Measurements from ENCODE around the gene DLX5.

Gene DLX5

DNA sequence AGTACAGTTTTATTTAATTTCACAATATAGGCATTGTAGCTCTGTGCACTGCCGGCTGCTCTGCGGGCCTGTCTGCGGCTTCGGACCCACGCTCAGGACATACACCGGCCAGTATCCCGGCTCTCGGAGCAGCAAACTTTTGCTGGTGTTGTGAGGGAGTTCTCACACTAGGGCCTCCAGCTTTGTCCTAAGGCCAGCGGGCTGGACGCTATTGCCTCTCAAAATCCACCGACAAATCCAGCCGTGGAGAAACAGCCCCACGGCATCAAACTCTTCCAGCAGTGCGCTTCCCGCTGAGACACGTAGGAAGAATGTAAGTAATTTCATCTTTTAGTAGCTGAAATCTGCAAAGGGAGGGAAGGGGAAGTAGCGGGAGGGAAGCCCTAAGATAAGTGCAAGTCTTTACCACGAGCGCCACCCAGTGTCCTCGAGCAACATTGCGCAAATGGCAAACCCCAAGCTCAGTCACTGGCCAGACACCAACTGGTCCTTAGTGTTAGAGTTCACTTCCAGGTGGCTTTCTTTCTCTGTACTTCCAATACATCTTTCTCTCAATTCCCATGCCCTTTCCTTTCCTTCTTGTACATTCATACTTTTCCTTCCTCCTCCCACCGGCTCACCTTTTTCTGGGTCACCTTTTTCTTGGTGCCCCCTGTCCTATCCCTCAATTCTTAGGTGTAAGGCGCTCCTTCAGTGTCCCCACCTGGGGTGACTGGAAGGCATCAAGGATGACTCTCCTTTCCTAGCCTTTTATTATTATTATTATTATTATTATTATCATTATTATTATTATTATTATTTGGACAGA lies 3.0 kb upstream of the DLX5 start:
- peak overlapping the region; percentile 62 for H3K4me3 ChIP-seq
- no peaks in the 10 kb centered on the region for H3K36me3 ChIP-seq (ENCODE audit: insufficient read depth, low read length)
- no peak for TF ChIP-seq EZH2 (IDR thresholded peaks at IDR 0.05)
- no peak for TF ChIP-seq FOXP2 (optimal IDR thresholded peaks at IDR 0.05; ENCODE audit: control extremely low read depth, extremely low read length, insufficient read depth)
- TF ChIP-seq POLR2AphosphoS5 (IDR thresholded peaks at IDR 0.05; ENCODE audit: borderline replicate concordance, low read depth, low read length): no peak
- peak; percentile 66 for DNase-seq (ENCODE audit: low read depth, low spot score)
- no peak overlapping the region for H3K27ac ChIP-seq
- H3K9me3 ChIP-seq (ENCODE audit: low read depth, low read length): no peaks in the 10 kb centered on the region
- no peak overlapping the region for H3K9ac ChIP-seq (ENCODE audit: insufficient read length)

DNA sequence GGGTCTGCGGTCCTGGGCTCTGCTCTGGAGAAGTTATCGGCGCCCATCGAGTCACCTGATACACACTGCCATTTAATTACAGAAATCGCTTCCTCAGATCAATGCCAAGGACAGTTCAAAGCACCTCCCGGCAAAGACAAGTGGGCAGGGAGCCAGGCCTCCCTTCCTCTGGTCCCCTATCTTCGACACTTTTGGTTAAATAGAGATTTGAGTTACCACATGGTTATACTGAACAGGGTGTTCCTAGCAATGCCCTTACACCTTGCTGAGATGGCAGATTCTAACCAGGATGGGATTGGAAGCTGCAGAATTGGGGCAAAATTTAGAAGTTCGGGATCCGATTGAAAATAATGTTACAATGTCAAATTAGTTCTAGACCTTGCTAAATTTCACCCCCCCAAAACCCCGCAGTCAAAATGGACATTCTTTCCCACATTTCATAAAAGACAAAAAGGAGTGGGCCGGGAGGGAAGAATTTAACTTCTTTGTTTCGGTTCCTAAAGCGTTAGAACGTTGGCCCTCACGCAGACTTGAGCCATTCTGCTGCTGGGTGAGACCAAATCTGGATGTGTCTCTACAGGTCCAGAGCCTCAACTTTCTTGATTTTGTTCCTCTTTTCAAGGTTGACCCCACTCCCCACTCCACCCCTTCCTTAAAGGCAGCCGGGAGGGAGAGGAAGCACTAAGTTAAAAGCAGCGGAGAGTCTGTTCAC lies 2.2 kb upstream of the DLX5 start:
- TF ChIP-seq FOXP2 (optimal IDR thresholded peaks at IDR 0.05; ENCODE audit: control extremely low read depth, extremely low read length, insufficient read depth) (no peak), POLR2AphosphoS5 (IDR thresholded peaks at IDR 0.05; ENCODE audit: borderline replicate concordance, low read depth, low read length) (no peak), EZH2 (IDR thresholded peaks at IDR 0.05) (no peak)
- Histone ChIP-seq H3K36me3 (ENCODE audit: insufficient read depth, low read length) (no peaks in the 10 kb centered on the region; the same call in 1 of the 2 replicates), H3K4me3 (peak overlapping the region; percentile 62), H3K9ac (ENCODE audit: insufficient read length) (no peak overlapping the region), H3K9me3 (ENCODE audit: low read depth, low read length) (no peaks in the 10 kb centered on the region), H3K27ac (no peak overlapping the region)
- no peak for DNase-seq (ENCODE audit: low read depth, low spot score)

DNA sequence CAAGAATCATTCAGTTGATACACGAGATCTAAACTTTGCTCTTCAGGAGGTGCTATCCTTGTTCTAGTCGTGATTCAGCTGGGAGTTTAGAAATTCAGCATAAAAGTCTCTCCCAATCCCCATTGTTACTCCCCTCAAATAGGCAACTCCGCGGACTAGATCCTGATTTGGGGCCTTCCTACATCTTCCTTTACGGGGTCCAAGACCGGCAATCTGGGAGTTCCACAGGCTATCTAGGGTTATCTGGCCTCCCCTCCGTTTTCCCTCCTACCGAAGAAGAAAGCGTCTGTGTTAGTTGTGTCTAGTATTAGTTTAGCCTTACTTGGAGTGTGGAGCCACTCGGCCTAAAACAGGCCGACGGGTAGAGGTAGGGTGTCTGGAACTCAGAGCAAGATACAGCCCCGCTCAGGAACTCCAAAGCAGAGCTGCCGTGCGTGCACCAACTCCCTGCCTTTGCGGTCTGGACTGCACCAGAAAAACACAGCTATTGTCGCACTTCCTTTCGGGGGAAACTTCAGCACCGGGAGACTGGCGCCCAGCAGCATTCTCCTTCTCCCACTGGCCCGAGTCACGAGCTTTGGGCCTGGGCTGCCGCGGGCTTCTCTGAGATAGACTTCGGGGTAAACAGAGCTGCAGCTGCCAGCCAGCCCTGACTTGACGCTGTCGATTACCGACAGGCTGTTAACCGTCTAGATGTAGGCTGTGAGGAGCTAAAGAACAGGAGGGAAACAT lies 1.5 kb upstream of the DLX5 start:
- H3K9ac ChIP-seq (ENCODE audit: insufficient read length): no peak overlapping the region
- no peak overlapping the region for H3K4me3 ChIP-seq
- no peak for DNase-seq (ENCODE audit: low read depth, low spot score)
- H3K9me3 ChIP-seq (ENCODE audit: low read depth, low read length): no peaks in the 10 kb centered on the region
- H3K36me3 ChIP-seq (ENCODE audit: insufficient read depth, low read length): no peaks in the 10 kb centered on the region; the same call in 1 of the 2 replicates
- TF ChIP-seq POLR2AphosphoS5 (IDR thresholded peaks at IDR 0.05; ENCODE audit: borderline replicate concordance, low read depth, low read length) (no peak), EZH2 (IDR thresholded peaks at IDR 0.05) (no peak), FOXP2 (optimal IDR thresholded peaks at IDR 0.05; ENCODE audit: control extremely low read depth, extremely low read length, insufficient read depth) (no peak)
- H3K27ac ChIP-seq: no peak overlapping the region

DNA sequence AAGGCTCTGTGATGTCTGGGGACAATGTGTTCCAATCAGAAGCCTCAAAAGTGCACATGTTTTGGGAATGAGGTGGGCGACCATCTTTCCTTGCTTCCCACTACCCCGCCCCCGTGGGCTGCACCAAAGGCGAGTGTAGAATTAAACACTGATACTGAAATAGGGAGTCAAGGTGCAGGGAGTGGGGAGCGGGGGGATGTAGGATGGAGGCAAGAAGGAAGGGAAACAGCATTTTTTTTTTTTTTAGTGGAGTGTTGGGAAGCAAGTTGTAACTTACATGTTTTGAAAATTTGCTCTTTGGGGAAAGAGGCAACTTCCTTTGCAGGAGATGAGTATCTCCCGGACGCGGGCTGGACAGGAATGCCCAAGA lies 484 bp upstream of the DLX5 start:
- no peaks in the 10 kb centered on the region; the same call in 1 of the 2 replicates for H3K36me3 ChIP-seq (ENCODE audit: insufficient read depth, low read length)
- peak overlapping the region; percentile 93 for H3K4me3 ChIP-seq
- H3K9ac ChIP-seq (ENCODE audit: insufficient read length): no peak overlapping the region
- no peaks in the 10 kb centered on the region for H3K9me3 ChIP-seq (ENCODE audit: low read depth, low read length)
- DNase-seq (ENCODE audit: low read depth, low spot score): no peak
- TF ChIP-seq POLR2AphosphoS5 (IDR thresholded peaks at IDR 0.05; ENCODE audit: borderline replicate concordance, low read depth, low read length) (no peak), FOXP2 (optimal IDR thresholded peaks at IDR 0.05; ENCODE audit: control extremely low read depth, extremely low read length, insufficient read depth) (no peak), EZH2 (IDR thresholded peaks at IDR 0.05) (no peak)
- H3K27ac ChIP-seq: no peak overlapping the region

DNA sequence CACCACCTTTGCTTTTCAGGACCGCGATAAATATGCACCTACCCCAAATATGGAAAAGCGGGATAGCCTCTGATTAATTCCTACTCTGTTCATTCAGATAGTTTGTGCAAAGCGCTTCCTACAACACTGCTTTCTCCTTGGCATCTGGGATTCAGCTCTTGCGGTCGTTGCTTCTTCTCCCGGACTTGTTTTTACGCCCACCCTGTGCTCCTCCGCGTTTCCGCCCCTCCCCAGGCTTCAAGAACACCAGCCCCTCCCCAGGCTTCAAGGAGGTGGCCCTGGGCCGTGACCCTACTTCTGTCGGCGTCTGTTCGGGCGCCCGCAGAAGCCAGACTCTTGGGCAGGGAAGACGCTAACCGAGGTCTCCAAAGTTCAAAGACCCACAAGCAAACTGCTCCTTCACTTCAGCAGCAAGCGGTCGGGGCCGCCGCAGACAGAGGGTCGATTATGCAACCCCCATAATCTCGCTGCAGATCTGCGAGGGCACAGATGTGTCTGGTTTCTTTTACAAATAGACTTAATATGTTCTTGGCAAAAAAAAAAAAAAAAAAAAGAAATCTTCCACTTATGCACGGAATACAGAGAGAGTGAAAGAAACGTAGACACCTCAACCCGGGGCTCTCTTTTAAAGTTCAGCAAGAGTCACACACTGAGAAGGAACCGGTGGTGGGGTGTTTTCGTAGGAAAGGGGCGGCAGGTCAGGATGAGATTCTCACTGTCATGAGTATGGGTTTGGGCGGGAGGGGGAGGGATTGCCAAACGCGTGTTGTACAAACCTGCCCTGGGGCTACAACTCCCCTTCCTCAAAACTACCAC lies 1.9 kb downstream of the DLX5 start:
- Histone ChIP-seq H3K9ac (ENCODE audit: insufficient read length) (no peak overlapping the region), H3K9me3 (ENCODE audit: low read depth, low read length) (no peaks in the 10 kb centered on the region), H3K27ac (no peak overlapping the region), H3K36me3 (ENCODE audit: insufficient read depth, low read length) (no peaks in the 10 kb centered on the region; the same call in 1 of the 2 replicates), H3K4me3 (peak overlapping the region; percentile 93)
- no peak for DNase-seq (ENCODE audit: low read depth, low spot score)
- TF ChIP-seq FOXP2 (optimal IDR thresholded peaks at IDR 0.05; ENCODE audit: control extremely low read depth, extremely low read length, insufficient read depth): no peak
- no peak for TF ChIP-seq POLR2AphosphoS5 (IDR thresholded peaks at IDR 0.05; ENCODE audit: borderline replicate concordance, low read depth, low read length)
- TF ChIP-seq EZH2 (IDR thresholded peaks at IDR 0.05): no peak

DNA sequence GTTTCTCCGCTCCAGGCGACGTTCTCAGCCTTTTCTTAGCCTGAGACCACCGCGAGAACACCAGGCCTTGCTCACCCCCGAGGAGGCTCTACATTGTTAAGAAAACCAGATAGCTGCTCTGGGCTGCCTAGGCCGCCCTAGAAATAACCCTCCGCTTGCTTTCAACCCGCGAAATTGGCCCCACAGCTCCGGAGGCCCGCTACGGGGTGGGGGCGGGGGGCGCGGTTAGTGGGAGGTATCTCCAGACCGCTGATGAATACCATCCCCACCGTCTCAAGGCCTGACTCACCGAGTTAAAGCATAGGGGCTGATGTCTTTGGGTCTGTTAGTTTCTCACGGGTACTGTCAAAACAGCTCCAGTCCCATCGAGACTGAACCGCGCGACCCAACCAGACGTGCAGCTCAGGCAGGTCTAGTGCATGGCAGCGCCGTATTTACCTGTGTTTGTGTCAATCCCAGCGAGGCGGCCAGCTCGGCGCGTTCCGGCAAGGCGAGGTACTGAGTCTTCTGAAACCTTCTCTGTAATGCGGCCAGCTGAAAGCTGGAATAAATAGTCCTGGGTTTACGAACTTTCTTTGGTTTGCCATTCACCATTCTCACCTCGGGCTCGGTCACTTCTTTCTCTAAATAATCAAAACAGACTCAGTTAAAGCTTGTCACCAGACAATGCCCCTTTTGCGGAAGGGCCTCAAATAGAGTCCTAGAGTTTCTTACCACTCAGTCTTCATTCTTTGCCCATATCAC lies 2.7 kb downstream of the DLX5 start:
- Histone ChIP-seq H3K9me3 (ENCODE audit: low read depth, low read length) (no peaks in the 10 kb centered on the region), H3K36me3 (ENCODE audit: insufficient read depth, low read length) (no peaks in the 10 kb centered on the region; the same call in 1 of the 2 replicates), H3K9ac (ENCODE audit: insufficient read length) (no peak overlapping the region), H3K4me3 (no peak overlapping the region), H3K27ac (no peak overlapping the region)
- DNase-seq (ENCODE audit: low read depth, low spot score): no peak
- TF ChIP-seq FOXP2 (optimal IDR thresholded peaks at IDR 0.05; ENCODE audit: control extremely low read depth, extremely low read length, insufficient read depth): no peak
- TF ChIP-seq EZH2 (IDR thresholded peaks at IDR 0.05): no peak
- TF ChIP-seq POLR2AphosphoS5 (IDR thresholded peaks at IDR 0.05; ENCODE audit: borderline replicate concordance, low read depth, low read length): no peak

Measured in SK-N-MC (cell line).